CD14-positive monocyte (primary cell): ENCODE measurements around the gene NTN4. TPM values are rescaled to one million over a fixed set of nuclear protein-coding genes. Genes with fewer than 3 reads are reported as not detected.

Experiments used
- DNase-seq, 3 donors: peaks; one replicate each; pipeline ENCODE4 v3.0.0-alpha.2; 2011 to 2022
- H2AFZ ChIP-seq: 2 replicates; pipeline ENCODE4 v1.6.0; 2012; ENCODE audit warnings: mild to moderate bottlenecking, low read depth, low read length, inconsistent platforms; ENCODE audit not compliant: insufficient read depth, poor library complexity, severe bottlenecking
- H3K27ac ChIP-seq, 2 donors: 1 replicate in 1 of 2; 2 replicates in 1 of 2; pipeline ENCODE4 v1.5.1; 2012 to 2013; ENCODE audit warnings: low read length in 2 of 2, control low read depth in 1 of 2, inconsistent platforms in 1 of 2, low read depth in 1 of 2, mild to moderate bottlenecking in 1 of 2
- H3K27me3 ChIP-seq, 2 donors: one replicate each; pipeline versions ENCODE4 v1.6.0 to v1.6.1; 2011 to 2013; ENCODE audit warnings: low read length in 2 of 2; ENCODE audit not compliant: control insufficient read depth in 2 of 2, insufficient read depth in 2 of 2
- H3K36me3 ChIP-seq, 2 donors: replicated peaks in 1 of 2; 1 replicate in 1 of 2; 2 replicates in 1 of 2; pipeline versions ENCODE4 v1.5.1 to v1.6.1; 2012 to 2013; ENCODE audit warnings: low read length in 2 of 2, control low read depth in 1 of 2, inconsistent platforms in 1 of 2, mild to moderate bottlenecking in 1 of 2; ENCODE audit not compliant: insufficient read depth in 2 of 2, control insufficient read depth in 1 of 2
- H3K4me1 ChIP-seq, 2 donors: 1 replicate in 1 of 2; 2 replicates in 1 of 2; pipeline versions ENCODE4 v1.5.1 to v1.6.1; 2012 to 2013; ENCODE audit warnings: low read length in 2 of 2, control low read depth in 1 of 2, inconsistent platforms in 1 of 2, mild to moderate bottlenecking in 1 of 2, moderate library complexity in 1 of 2; ENCODE audit not compliant: insufficient read depth in 2 of 2, control insufficient read depth in 1 of 2
- H3K4me2 ChIP-seq: replicated peaks from 2 replicates; pipeline ENCODE3; 2012; ENCODE audit warnings: low read length, moderate library complexity, mild to moderate bottlenecking; ENCODE audit not compliant: poor library complexity, severe bottlenecking; ENCODE audit errors: extremely low read depth
- H3K4me3 ChIP-seq, 3 experiments: fragments of 200-600 bp in 1 of 3; sonication (generic) in 1 of 3; replicated peaks in 1 of 3; 1 replicate in 2 of 3; 2 replicates in 1 of 3; pipeline ENCODE4 v1.5.1; 2011 to 2013; ENCODE audit warnings: low read length in 3 of 3, mild to moderate bottlenecking in 3 of 3, control low read depth in 2 of 3, low read depth in 2 of 3, inconsistent platforms in 1 of 3, moderate library complexity in 1 of 3
- H3K79me2 ChIP-seq: 2 replicates; pipeline ENCODE4 v1.6.0; 2012; ENCODE audit warnings: mild to moderate bottlenecking, control low read depth, inconsistent platforms, low read length, moderate library complexity; ENCODE audit not compliant: insufficient read depth
- H3K9ac ChIP-seq: 2 replicates; pipeline ENCODE4 v1.6.0; 2017; ENCODE audit warnings: low read length, mild to moderate bottlenecking; ENCODE audit not compliant: insufficient read depth, poor library complexity, severe bottlenecking
- H3K9me3 ChIP-seq, 2 donors: replicated peaks in 1 of 2; 1 replicate in 1 of 2; 2 replicates in 1 of 2; pipeline versions ENCODE4 v1.5.1 to v1.6.1; 2012 to 2013; ENCODE audit warnings: low read length in 2 of 2, control low read depth in 1 of 2; ENCODE audit not compliant: control insufficient read depth in 1 of 2, insufficient read depth in 1 of 2
- H4K20me1 ChIP-seq: 2 replicates; pipeline ENCODE4 v1.6.0; 2012; ENCODE audit warnings: mild to moderate bottlenecking, low read length, control low read depth, moderate library complexity; ENCODE audit not compliant: insufficient read depth
- H3K27ac Mint-ChIP-seq, 7 donors: one replicate each; pipeline ENCODE4 v1.8.0; 2020; ENCODE audit warnings: mild to moderate bottlenecking in 7 of 7, mixed read lengths in 7 of 7, moderate library complexity in 6 of 7, inconsistent platforms in 2 of 7
- H3K27me3 Mint-ChIP-seq, 3 donors: one replicate each; pipeline ENCODE4 v1.8.0; 2021 to 2022; ENCODE audit warnings: low read depth in 3 of 3, mild to moderate bottlenecking in 3 of 3, mixed read lengths in 3 of 3, moderate library complexity in 3 of 3, inconsistent platforms in 1 of 3
- H3K36me3 Mint-ChIP-seq, 2 donors: one replicate each; pipeline ENCODE4 v1.8.0; 2020; ENCODE audit warnings: mixed read lengths in 2 of 2, inconsistent platforms in 1 of 2, mild to moderate bottlenecking in 1 of 2
- H3K4me1 Mint-ChIP-seq: one replicate; pipeline ENCODE4 v1.8.0; 2020; ENCODE audit warnings: mild to moderate bottlenecking, mixed read lengths
- H3K4me3 Mint-ChIP-seq, 2 donors: one replicate each; pipeline ENCODE4 v1.8.0; 2020; ENCODE audit warnings: mild to moderate bottlenecking in 2 of 2, mixed read lengths in 2 of 2, moderate library complexity in 1 of 2
- H3K9me3 Mint-ChIP-seq, 7 donors: one replicate each; pipeline ENCODE4 v1.8.0; 2020 to 2022; ENCODE audit warnings: mixed read lengths in 7 of 7, mild to moderate bottlenecking in 6 of 7, moderate library complexity in 6 of 7, inconsistent platforms in 2 of 7
- WGBS: methylation state at CpG from one replicate; pipeline ENCODE4 v1.1.5; 2013; ENCODE audit warnings: missing lambda C conversion rate; ENCODE audit not compliant: insufficient coverage; 5-methylcytosine and 5-hydroxymethylcytosine counted together
- intact Hi-C, 2 donors: fragments of 100-400 bp; cut with micrococcal nuclease; formaldehyde crosslinking; loops; one replicate each; pipeline versions ENCODE4 v1.15.0 to v1.15.1; 2023
- polyA plus RNA-seq, 3 donors: library from polyadenylated mRNA; depleted of rRNA in 1 of 3; unstranded in 2 of 3; stranded (reverse) in 1 of 3; fragments of 300-500 nt in 2 of 3; fragments of >200 nt in 1 of 3; fragmentation: Illumina TruSeq in 2 of 3; gene quantifications; 1 replicate in 2 of 3; 2 replicates in 1 of 3; pipeline ENCODE4 v1.2.3, GENCODE V29; 2012 to 2021
- TF ChIP-seq, protein P1 (sequence below): fragments of 200-600 bp; IDR thresholded peaks from one replicate; pipeline ENCODE4 v1.8.0; 2022; ENCODE audit warnings: antibody characterized with exemption, mild to moderate bottlenecking

NTN4 gene
- polyA plus RNA-seq, 3 donors: not detected

DNA sequence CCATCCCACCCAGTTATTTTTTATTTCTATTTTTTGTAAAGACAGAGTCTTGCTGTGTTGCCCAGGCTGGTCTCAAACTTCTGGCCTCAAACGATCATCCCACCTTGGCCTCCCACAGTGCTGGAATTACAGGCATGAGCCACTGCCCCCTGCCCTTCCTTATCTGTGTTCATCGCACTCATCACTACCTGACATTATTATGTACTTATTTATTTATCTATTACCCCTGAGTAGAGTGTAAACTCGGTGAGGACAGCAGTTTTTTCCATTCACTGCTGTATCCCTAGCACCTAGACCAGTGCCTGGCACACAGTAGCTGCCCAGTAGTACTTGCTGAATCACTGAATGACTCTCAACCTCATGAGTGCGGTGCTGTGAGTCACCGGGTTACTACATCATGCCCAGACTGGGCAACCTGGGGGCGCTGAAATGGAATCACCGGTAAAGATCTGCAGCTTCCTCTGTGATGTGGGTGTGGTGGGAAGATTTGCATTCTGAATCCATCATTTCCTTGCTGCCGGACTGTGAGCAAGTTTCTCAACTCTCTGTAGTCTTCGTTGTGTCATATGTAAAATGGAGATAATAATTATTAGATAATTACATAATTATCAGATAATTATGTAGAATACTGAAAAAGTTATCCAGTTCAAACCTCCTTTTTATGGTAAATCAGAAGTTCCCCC, 157.4 kb downstream of the NTN4 start:
- TF ChIP-seq, protein P1, sequence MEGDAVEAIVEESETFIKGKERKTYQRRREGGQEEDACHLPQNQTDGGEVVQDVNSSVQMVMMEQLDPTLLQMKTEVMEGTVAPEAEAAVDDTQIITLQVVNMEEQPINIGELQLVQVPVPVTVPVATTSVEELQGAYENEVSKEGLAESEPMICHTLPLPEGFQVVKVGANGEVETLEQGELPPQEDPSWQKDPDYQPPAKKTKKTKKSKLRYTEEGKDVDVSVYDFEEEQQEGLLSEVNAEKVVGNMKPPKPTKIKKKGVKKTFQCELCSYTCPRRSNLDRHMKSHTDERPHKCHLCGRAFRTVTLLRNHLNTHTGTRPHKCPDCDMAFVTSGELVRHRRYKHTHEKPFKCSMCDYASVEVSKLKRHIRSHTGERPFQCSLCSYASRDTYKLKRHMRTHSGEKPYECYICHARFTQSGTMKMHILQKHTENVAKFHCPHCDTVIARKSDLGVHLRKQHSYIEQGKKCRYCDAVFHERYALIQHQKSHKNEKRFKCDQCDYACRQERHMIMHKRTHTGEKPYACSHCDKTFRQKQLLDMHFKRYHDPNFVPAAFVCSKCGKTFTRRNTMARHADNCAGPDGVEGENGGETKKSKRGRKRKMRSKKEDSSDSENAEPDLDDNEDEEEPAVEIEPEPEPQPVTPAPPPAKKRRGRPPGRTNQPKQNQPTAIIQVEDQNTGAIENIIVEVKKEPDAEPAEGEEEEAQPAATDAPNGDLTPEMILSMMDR: no peak
- H3K27ac Mint-ChIP-seq: no peak overlapping the region
- H3K36me3 ChIP-seq: no peaks in the 10 kb centered on the region
- H2AFZ ChIP-seq: no peak overlapping the region
- no peak overlapping the region for H3K4me3 ChIP-seq
- H3K9ac ChIP-seq: no peak overlapping the region
- H3K4me1 ChIP-seq: peaks cover 0 to 3% of the 10 kb centered on the region in 2 donors
- no peaks in the 10 kb centered on the region for H3K27me3 Mint-ChIP-seq
- peak; percentile 27 to 67 (median 29) for DNase-seq
- no peaks in the 10 kb centered on the region for H4K20me1 ChIP-seq
- H3K36me3 Mint-ChIP-seq: no peaks in the 10 kb centered on the region
- H3K79me2 ChIP-seq: no peaks in the 10 kb centered on the region
- H3K27me3 ChIP-seq: no peaks in the 10 kb centered on the region
- H3K9me3 Mint-ChIP-seq: peaks cover 0 to 2% (median 0%) of the 10 kb centered on the region in 7 donors
- H3K4me2 ChIP-seq: no peak overlapping the region
- peak overlapping the region in 1 of 2 donors; percentile 23 for H3K4me3 Mint-ChIP-seq
- no peaks in the 10 kb centered on the region for H3K9me3 ChIP-seq
- H3K4me1 Mint-ChIP-seq: peaks cover 4% of the 10 kb centered on the region
- H3K27ac ChIP-seq: no peak overlapping the region
- 58% methylated on average over 2 of the region's 9 CpGs for WGBS
- intact Hi-C loops: no loop called here

- Mint-ChIP-seq H3K36me3 (no peaks in the 10 kb centered on the region), H3K4me1 (peaks cover 4% of the 10 kb centered on the region), H3K27me3 (peaks cover 0 to 3% (median 0%) of the 10 kb centered on the region in 3 donors), H3K27ac (no peak overlapping the region), H3K4me3 (no peak overlapping the region), H3K9me3 (peaks cover 0 to 1% (median 0%) of the 10 kb centered on the region in 7 donors)
- H3K79me2 ChIP-seq: no peaks in the 10 kb centered on the region
- no peak overlapping the region for H2AFZ ChIP-seq
- peaks cover 0 to 3% of the 10 kb centered on the region in 2 donors for H3K4me1 ChIP-seq
- no peaks in the 10 kb centered on the region for H3K27me3 ChIP-seq
- H3K4me3 ChIP-seq: no peak overlapping the region
- WGBS: 42% methylated on average over 2 of the region's 5 CpGs
- H4K20me1 ChIP-seq: no peaks in the 10 kb centered on the region
- no peaks in the 10 kb centered on the region for H3K9me3 ChIP-seq
- H3K36me3 ChIP-seq: no peaks in the 10 kb centered on the region
- no peak overlapping the region for H3K4me2 ChIP-seq
- no peak overlapping the region for H3K9ac ChIP-seq
- TF ChIP-seq, protein P1: no peak
- intact Hi-C loops: no loop called here
- no peak for DNase-seq
- no peak overlapping the region for H3K27ac ChIP-seq
Observed at GRCh38 chr12:95630496-95630895, 160.1 kb downstream of the NTN4 start.
